Peyer's patch (tissue), 4 donors: ENCODE results near the gene SNX18.

Experiments used
- CTCF ChIP-seq, 6 experiments: fragments of 450-650 bp in 4 of 6; fragments of 200-600 bp in 2 of 6; sonication (generic) in 1 of 6; IDR thresholded peaks; one replicate each; pipeline ENCODE4 v1.5.1; 2017 to 2019; ENCODE audit warnings: antibody characterized with exemption in 6 of 6, mild to moderate bottlenecking in 3 of 6, moderate library complexity in 1 of 6
- POLR2A ChIP-seq, 2 donors: fragments of 450-650 bp; IDR thresholded peaks; one replicate each; pipeline ENCODE4 v1.5.1; 2017; ENCODE audit warnings: antibody characterized with exemption in 2 of 2, mild to moderate bottlenecking in 2 of 2, moderate library complexity in 2 of 2

- TF ChIP-seq CTCF (IDR thresholded peaks at IDR 0.05) (no peak), POLR2A (IDR thresholded peaks at IDR 0.05) (no peak)
Measured at GRCh38 chr5:54518818-54519508, 1.4 kb downstream of the SNX18 start.
